C4-2B (cell line): ENCODE data around the gene ZNF304.

Experiments used
- CTCF ChIP-seq: fragments of 450-650 bp; conservative IDR thresholded peaks from 2 replicates; pipeline ENCODE4 v1.5.1; 2017; ENCODE audit warnings: mild to moderate bottlenecking
- ZFX ChIP-seq: fragments of 450-650 bp; IDR thresholded peaks from 2 replicates; pipeline ENCODE4 v1.6.1; 2017

DNA sequence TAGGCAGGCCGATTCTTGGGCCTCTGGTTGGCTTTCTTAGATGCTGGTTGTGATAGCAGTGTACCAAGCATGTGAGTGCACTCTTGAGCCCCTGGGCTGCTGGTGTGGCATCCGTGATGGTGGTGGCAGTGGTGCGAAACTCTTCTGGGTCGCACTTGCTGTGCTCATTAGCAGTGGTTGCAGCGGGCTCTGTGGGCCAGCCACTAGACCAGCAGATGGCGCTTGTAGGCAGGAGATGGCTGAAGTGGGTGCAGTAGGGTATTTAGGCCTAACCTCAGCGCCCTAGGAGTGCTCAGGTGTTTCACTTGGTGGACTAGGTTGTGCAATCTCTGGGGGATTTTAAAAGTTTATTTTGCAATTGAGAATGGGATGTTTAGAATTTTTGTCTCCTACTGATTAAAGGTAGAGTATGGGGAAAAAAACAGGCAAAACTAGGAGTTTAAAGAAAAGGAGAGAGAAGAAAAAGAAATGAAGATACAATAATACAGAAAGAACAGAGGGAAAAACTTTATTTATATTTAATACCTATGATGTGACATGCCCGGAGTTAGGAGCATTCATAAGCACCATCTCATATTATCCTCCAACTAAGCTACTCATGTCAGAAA lies 55.5 kb downstream of the ZNF304 start:
- TF ChIP-seq CTCF (peak; percentile 81), ZFX (no peak)
